ENCODE data around the gene TBC1D24.
"Not testable (repeated sequence)": the region's sequence is repeated elsewhere in the genome, so short reads cannot be mapped to it uniquely, and the experiment has no call there.

Gene TBC1D24

GRCh38 chr16:2535625-2536013 lies 60.7 kb downstream of the TBC1D24 start:
- DNase-seq (ENCODE audit: low read depth): no peak

GRCh38 chr16:2537451-2538379 lies 62.8 kb downstream of the TBC1D24 start, which contains the start of gene PDPK1:
Gene PDPK1, plus strand, starts transcription at chr16:2538021. Its CDS starts 92 bp downstream, at chr16:2538113.
- peak within 1 kb of the TSS; percentile 65 for H3K4me3 ChIP-seq (ENCODE audit: low read length)
- DNase-seq (ENCODE audit: low read depth): peak; percentile 97
- TF ChIP-seq, protein P1, sequence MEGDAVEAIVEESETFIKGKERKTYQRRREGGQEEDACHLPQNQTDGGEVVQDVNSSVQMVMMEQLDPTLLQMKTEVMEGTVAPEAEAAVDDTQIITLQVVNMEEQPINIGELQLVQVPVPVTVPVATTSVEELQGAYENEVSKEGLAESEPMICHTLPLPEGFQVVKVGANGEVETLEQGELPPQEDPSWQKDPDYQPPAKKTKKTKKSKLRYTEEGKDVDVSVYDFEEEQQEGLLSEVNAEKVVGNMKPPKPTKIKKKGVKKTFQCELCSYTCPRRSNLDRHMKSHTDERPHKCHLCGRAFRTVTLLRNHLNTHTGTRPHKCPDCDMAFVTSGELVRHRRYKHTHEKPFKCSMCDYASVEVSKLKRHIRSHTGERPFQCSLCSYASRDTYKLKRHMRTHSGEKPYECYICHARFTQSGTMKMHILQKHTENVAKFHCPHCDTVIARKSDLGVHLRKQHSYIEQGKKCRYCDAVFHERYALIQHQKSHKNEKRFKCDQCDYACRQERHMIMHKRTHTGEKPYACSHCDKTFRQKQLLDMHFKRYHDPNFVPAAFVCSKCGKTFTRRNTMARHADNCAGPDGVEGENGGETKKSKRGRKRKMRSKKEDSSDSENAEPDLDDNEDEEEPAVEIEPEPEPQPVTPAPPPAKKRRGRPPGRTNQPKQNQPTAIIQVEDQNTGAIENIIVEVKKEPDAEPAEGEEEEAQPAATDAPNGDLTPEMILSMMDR (IDR thresholded peaks at IDR 0.05; ENCODE audit: insufficient read depth, low read depth, low read length, missing control alignments): no peak

More at GRCh38 chr16:2535625-2536013, 60.7 kb downstream of the TBC1D24 start:
- H3K4me3 ChIP-seq (ENCODE audit: low read length): no peak overlapping the region
- TF ChIP-seq, protein P1 (IDR thresholded peaks at IDR 0.05; ENCODE audit: insufficient read depth, low read depth, low read length, missing control alignments): no peak

DNA sequence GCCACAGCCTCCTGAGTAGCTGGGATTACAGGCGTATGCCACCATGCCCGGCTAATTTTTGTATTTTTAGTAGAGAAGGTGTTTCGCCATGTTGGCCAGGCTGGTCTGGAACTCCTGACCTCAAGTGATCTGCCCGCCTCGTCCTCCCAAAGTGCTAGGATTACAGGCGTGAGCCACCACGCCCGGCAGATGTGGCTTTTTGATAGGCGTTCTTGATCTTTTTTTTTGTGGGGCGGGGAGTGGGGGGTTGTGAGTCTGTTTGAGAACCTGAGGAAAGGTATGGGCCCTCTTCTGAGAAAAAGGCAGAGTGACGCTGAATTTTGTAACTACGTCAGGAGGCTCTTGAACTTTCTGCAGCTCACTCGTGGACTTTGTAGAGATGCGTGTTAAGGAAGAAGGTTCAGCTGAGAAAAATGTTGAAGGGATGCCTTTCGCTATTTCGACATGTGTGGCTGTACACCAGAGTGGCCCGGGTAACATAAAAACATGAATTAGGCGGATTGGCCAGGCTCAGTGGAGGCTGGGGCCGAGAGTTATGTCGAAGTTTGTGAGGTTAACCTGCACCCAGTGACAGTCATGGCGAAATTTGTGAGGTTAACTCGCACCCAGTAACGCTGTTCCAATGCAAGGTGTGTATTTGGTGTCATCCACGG lies 64.4 kb downstream of the TBC1D24 start:
- DNase-seq (ENCODE audit: low read depth); H3K4me3 ChIP-seq (ENCODE audit: low read length): not testable (repeated sequence)

DNA sequence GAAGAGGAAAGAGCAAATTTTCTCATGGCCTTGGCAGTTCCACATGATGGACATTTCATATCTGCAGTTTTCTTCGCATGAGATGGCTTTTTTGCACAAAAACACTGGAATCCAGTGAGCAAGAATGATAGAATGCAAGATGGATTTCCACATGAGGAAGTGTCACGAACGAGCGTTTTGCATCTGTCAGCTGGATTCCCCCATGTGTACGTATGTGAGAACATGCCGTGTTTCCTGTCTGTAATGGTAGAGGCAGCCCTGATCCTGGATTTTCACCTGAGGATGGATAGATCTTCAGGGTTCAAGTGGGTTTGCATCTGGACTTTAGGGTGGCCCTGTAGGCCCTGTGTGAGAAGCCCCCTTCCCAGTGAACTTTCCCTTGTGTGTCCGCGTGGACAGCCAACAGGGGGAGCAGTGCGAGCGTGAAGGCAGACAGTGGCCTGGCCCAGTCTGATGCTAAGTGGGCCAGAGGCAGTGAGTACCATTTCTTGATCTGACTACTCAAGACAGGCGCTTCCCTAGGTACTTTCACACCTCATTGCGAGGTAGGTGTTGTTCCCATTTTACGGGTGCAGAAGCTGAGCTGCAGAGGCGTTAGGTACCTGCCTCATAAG lies 65.0 kb downstream of the TBC1D24 start:
- not testable (repeated sequence) for H3K4me3 ChIP-seq (ENCODE audit: low read length)
- DNase-seq (ENCODE audit: low read depth): peak; percentile 32
- TF ChIP-seq, protein P1 (IDR thresholded peaks at IDR 0.05; ENCODE audit: insufficient read depth, low read depth, low read length, missing control alignments): peak; percentile 38

DNA sequence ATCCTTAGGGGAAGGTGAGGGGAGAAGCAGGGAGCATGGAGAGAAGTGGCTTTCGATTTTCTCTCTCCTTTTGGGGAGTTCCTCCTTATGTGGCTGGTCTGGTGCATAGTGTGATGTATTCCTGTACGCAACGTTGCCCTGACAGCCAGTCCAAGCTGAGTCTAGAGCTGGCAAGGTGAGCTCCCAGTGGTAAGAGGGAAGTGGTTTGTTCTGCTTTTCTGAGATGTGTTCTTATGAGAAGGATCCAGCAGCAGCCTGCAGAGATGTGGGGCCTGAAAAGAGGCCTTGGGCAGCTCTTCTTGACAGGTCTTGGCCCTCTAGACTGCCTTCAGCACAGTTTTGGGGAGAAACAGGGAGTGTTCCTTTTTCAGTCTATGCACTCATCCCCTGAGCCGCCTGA lies 66.0 kb downstream of the TBC1D24 start:
- not testable (repeated sequence) for H3K4me3 ChIP-seq (ENCODE audit: low read length); DNase-seq (ENCODE audit: low read depth)

DNA sequence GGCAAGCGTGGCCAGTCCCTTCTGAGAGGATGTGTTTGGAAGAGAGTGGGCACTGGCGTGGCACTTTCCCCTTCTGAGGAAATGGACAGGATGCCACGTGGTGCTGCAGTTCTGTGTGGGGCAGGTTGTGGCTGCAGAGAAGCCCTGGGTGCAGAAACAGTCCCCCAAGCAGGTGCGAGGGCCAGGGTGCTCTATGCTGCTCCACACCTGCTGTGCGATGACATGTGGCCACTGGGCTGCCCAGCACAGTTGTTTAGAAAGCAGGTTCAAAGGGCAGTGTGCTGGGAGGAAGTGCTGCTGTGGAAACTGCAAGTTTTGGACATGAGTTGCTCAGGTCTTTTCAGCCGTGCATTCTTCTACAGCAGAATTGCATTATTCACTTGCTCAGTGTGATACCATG lies 66.5 kb downstream of the TBC1D24 start:
- not testable (repeated sequence) for DNase-seq (ENCODE audit: low read depth); H3K4me3 ChIP-seq (ENCODE audit: low read length)

DNA sequence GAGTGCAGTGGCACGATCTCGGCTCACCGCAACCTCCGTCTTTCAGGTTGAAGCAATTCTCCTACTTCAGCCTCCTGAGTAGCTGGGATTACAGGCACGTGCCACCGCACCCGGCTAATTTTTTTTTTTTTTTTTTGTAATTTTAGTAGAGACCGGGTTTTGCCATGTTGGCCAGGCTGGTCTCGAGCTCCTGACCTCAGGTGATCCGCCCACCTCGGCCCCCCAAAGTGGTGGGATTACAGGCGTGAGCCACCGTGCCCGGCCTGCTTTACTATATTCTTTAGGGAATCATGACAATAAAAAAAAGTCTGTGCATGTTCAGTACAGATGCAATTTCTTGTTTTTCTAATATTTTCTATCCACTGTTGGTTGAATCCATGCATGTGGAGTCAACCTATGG lies 68.8 kb downstream of the TBC1D24 start:
- DNase-seq (ENCODE audit: low read depth); H3K4me3 ChIP-seq (ENCODE audit: low read length): not testable (repeated sequence)

- DNase-seq (ENCODE audit: low read depth); H3K4me3 ChIP-seq (ENCODE audit: low read length): not testable (repeated sequence)
Measured at GRCh38 chr16:2550283-2550878, 75.5 kb downstream of the TBC1D24 start.

GRCh38 chr16:2551420-2551889 lies 76.5 kb downstream of the TBC1D24 start:
- not testable (repeated sequence) for H3K4me3 ChIP-seq (ENCODE audit: low read length)
- peak; percentile 57 for DNase-seq (ENCODE audit: low read depth)
- TF ChIP-seq, protein P1 (IDR thresholded peaks at IDR 0.05; ENCODE audit: insufficient read depth, low read depth, low read length, missing control alignments): peak; percentile 20

DNA sequence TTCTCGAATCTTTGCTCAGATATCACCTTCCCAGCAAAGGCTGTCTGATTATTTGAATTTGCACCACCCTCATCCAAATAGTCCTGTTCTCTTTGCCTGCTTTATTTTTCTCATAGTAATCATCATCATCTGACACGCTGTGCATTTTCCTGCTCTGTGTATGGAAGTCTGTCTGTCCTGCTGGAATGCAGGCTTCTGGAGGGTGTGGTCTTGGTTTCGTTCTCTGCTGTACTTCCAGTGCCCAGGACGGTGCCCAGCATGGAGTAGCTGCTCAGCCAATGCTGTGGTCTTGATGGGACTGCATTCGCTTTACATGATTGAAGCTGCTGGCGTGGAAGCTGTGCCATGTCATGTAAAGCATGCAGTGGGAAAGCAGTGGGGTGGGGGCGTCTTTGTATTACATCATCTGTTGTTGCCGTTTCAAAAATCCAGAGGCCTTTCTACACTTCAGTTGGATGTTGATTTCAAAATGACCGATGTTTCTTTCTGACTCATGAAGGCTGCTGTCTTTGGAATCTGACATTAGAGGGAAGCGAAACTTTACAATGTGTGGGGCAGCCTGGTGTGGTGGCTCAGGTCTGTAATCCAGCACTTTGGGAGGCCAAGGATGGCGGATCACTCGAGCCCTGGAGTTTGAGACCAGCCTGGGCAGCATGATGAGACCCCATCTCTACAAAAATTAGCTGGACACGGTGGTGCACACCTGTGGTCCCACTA lies 79.9 kb downstream of the TBC1D24 start:
- DNase-seq (ENCODE audit: low read depth); H3K4me3 ChIP-seq (ENCODE audit: low read length): not testable (repeated sequence)
